GM21786 (cell line): ENCODE results near the gene LCE6A.
A peak's percentile ranks its signal among the peaks of the same experiment; 100 is the strongest.

Experiments
- ATAC-seq: cut with Tn5 transposase; IDR thresholded peaks from one replicate; pipeline ENCODE4 v1.9.1; 2021; ENCODE audit not compliant: unreplicated experiment

LCE6A gene

DNA sequence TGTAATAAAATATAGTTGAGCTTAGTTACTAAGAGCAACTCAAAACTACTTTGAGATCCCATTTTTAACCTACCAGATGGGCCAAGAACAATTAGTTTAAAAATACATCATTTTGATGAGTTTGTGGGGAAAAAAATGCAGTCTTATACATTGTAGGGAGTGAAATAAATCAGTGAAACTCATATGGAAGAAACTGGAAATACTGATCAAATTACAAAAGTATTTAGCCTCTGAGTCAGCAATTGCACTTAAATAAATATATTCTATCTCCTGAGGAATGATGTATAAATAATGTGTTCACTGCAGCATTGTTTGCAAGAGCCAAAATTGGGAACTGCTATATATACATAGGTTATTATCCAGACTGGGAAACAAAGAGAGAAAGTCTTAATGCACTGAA, 30.8 kb downstream of the LCE6A start:
- ATAC-seq = no peak

DNA sequence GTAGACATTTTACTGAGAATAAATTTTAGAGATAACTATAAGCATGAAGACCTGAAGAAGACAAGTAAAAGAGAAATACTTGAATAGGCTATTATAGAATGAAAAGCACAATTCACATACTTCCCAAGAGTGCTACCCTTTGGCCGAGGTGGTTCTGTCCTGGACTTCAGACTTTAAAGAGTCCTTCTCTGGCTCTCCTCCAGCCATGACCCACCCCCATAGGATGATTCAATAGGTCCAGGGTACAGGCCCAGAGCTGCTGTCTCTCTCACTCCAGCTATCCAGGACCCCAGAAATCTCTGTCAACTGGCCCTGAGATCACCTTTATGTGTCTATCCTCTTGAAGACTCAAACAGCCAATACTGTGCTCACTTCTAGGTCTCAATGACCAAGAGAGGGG, 34.2 kb downstream of the LCE6A start:
- ATAC-seq = no peak

DNA sequence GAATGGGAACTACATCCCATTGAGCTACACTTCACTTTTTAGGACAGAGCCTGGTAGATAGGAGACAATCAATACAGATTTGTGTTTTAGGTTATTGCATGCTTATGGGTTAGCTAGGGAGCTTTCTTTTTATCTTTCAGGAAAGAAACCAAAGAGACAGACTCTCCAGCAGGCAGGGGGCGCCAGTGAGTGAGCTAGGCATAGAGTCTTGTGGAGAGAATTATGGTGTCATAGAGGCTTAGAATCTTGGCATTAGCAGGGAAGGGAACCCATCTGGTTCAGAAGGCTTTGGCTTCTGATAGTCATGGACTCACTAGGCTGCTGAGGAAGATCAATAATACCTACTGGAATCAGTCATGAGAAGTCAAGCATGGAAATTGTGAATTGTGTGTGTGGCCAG, 35.4 kb downstream of the LCE6A start, which contains the start of gene SMCP:
Gene SMCP, plus strand, starts transcription at position 281 of the 400 bp plus-strand sequence. CDS start 6,101 bp downstream, outside the sequence.
- no peak for ATAC-seq

- no peak for ATAC-seq
Measured at GRCh38 chr1:152879559-152880198, 37.0 kb downstream of the LCE6A start.

DNA sequence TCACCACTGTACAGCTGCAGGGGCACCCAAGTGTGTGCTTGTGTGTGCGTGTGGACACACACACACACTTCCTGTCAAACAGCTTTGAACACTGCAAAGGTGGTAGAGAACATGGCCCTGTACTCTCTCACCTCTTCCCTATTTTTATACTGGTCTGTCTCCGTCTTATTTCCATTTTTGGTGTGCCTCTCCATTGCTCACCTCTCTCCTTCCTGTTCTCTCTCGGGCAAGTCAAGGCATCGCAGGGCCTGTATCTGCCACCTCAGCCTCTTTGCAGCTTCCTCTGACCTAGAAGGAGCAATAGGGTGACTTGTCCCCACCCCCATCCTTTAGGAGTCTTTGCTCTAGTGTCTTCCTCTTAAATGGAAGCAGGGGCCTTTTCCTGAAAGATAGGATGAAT, 37.7 kb downstream of the LCE6A start:
- ATAC-seq = no peak

DNA sequence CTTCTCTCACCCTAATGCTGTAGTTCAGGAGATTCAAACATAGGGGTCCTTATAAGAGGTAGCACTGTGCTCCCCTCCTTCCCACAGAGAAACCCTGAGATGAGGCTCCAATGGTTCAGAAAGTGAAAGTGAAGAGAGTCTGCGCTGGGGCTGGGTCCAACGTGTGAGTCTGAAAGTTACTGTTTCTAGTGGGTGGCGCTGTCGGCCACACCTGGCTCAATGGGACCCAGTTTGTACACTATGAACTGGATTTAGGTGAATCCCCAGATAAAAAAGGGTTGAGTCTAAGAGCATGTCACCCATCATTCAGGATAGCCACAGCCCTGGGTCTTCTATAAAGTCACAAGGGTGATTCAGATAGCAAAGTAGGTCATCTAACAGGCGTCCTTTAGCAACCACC, 38.3 kb downstream of the LCE6A start:
- peak; percentile 65 for ATAC-seq

GRCh38 chr1:152884085-152884484, 41.4 kb downstream of the LCE6A start:
- no peak for ATAC-seq

DNA sequence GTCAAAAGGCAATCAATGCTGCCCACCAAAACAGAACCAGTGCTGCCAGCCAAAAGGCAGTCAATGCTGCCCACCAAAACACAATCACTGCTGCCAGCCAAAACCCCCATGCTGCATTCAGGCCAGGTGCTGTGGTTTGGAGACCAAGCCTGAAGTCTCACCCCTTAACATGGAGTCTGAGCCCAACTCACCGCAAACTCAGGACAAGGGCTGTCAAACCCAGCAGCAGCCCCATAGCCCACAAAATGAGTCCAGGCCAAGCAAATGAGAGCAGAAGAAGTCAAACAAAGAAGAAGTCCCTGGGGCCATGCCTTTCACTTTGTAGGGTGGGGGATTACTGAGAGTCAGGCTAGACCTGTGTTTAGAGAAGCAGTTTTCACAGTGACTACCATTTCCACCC, 41.9 kb downstream of the LCE6A start:
- no peak for ATAC-seq

DNA sequence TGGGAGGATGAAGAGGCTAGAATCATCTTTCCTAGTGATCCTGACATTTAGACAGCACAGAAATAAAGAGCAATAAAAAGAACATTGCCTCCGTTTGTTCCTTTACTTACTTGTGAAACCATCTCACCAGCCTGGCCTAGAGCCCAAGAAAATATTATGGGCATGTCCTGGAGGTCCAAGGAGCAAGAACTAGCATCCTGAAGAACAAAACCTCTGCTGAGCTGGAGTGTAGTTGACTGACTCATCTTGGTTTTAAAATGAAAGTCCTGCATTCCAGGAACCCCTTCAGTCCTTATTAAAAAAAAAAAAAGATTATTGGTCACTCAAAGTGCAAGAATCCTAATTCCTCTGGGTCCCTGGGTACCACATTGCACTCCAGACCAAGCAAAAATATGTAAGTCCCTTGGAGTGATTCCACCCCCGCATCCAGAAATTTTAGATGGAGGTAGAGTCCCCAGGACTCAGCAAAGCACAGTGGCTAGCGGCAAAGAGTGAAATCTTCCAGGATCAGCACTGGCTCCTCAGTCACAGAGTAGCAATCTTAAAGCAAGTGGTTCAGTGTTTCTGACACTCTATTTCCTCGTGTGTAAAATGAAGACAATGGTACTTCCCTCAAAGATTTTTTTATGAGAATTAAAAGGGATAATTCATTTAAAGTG, 42.4 kb downstream of the LCE6A start:
- no peak for ATAC-seq

DNA sequence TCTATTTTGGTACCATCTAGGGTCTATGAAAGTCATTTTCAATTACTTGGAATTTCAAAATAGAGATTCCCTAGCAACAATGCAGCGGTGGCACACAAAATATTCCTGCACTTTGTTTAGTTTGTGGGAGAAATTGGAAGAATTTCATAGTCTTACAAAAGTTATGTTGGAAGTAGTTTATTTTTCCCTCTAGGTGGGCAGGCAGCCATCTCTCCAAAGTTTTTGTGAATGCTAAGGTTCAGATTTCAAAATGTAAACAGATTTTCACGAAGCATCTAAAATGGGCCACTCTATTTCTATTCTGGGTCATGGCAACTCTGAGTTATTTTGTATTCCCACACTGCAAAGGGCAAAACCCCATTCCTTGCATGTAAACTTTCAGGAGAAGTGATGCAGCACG, 43.4 kb downstream of the LCE6A start:
- no peak for ATAC-seq

DNA sequence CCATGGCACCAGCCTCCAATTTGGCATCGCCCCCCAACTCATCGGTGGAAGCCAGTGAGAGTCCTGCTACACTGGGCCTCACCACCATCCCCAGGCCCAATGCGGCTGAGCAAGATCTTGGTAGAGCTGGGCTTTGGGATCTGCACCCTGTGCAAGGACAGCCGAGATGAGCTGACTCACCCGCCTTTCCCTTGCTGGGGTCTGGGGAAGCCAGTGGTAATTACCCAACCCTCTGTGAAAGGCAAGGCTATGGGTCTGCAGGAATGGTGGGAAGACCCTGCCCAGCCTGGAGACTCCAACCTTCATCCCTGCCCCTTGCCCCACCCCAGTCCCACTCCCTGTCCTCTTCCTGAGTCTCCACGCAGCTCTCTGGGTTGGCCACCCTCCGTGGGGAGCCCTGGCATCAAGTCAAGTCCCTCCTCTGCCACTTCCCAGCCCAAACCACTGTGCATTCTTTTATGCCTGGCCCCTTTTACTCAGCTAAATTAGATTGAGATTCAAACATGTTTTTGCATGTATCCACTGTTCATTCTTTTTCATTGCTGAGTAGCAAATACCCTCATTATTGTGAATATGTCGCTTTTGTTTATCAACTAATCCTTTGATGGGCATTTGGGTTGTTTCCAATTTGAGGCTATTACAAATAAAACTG, 44.2 kb downstream of the LCE6A start:
- no peak for ATAC-seq

GRCh38 chr1:152888126-152888525, 45.5 kb downstream of the LCE6A start:
- no peak for ATAC-seq
